ENCODE measurements around the gene PRM3.

The PRM3 gene

DNA sequence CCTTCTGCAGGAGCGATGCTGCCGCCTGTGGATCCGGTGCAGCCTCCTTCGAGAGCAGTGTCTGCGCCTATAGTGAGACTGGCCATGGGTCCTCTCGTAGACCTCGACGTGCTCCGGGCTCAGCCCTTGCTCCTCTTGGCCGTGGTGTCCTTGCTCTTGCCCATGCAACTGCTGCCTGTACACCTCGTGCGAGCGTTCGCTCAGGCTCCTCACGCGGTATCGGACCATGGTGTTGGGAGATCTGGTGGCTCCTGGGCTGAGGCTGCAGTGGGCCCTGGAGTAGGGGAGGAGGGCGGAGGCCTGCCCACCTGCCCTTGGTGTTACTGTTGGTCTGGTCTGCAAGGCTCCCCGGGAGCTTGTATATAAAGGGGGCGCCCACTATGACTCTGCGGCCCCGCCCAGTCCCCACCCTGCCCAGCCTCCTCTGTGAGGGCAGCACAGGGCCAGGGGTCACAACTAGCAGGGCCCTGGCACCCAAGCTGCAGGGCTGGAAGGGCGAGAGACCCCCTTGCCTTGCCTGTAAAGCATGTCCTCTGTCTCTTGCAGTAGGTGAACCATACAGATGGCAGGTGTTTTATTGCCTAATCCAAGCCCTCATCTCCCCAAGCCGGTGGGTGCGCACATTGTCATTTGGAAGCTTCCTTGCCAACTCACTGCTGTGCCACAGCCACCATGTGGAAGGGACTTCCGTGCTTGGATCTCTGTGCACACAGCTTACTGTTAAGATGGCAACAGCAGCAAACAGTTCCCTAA is 2.9 kb upstream of the PRM3 start, which contains the start of gene PRM2:
Gene PRM2, minus strand, starts transcription at position 338 of the 753 bp plus-strand sequence. Its CDS starts 110 bp downstream, at position 228.
- Mint-ChIP-seq H3K27ac (peak within 1 kb of the TSS in 2 of 3 experiments; percentile 23 to 28), H3K27me3 (ENCODE audit: low read depth) (peaks cover 7% of the 10 kb centered on the region), H3K4me3 (no peak within 1 kb of the TSS), H3K9me3 (no peaks in the 10 kb centered on the region), H3K36me3 (ENCODE audit: low read depth) (no peaks in the 10 kb centered on the region), H3K4me1 (peaks cover 10% of the 10 kb centered on the region)
- TF ChIP-seq, protein P1, sequence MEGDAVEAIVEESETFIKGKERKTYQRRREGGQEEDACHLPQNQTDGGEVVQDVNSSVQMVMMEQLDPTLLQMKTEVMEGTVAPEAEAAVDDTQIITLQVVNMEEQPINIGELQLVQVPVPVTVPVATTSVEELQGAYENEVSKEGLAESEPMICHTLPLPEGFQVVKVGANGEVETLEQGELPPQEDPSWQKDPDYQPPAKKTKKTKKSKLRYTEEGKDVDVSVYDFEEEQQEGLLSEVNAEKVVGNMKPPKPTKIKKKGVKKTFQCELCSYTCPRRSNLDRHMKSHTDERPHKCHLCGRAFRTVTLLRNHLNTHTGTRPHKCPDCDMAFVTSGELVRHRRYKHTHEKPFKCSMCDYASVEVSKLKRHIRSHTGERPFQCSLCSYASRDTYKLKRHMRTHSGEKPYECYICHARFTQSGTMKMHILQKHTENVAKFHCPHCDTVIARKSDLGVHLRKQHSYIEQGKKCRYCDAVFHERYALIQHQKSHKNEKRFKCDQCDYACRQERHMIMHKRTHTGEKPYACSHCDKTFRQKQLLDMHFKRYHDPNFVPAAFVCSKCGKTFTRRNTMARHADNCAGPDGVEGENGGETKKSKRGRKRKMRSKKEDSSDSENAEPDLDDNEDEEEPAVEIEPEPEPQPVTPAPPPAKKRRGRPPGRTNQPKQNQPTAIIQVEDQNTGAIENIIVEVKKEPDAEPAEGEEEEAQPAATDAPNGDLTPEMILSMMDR (IDR thresholded peaks at IDR 0.05; ENCODE audit: unreplicated experiment in 3 of 3): no peak

DNA sequence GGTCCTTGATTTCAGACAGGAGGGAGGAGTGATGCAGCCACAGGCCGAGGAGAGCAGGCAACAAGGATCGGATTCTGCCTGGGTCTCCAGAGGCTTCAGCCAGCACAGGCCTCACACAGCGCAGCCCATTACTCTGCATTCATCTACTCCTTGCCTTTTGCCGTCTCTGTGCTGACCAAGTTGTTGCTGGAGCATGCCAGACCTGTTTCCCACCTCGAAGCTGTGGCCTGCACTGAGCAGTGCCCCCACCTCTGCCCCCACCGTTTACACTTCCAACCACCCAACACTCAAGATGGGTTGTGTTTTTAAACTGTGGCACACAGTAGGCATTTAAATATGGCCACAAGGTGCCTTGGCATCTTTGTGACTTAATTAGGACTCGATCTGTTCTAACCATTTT is 1.5 kb upstream of the PRM3 start:
- TF ChIP-seq, protein P1 (IDR thresholded peaks at IDR 0.05; ENCODE audit: unreplicated experiment in 3 of 3): no peak
- H3K27ac Mint-ChIP-seq: peak overlapping the region in 2 of 3 experiments; percentile 62 to 97
- H3K9me3 Mint-ChIP-seq: no peaks in the 10 kb centered on the region
- no peak overlapping the region for H3K4me3 Mint-ChIP-seq
- H3K27me3 Mint-ChIP-seq (ENCODE audit: low read depth): peaks cover 7% of the 10 kb centered on the region
- H3K4me1 Mint-ChIP-seq: peaks cover 10% of the 10 kb centered on the region
- no peaks in the 10 kb centered on the region for H3K36me3 Mint-ChIP-seq (ENCODE audit: low read depth)

DNA sequence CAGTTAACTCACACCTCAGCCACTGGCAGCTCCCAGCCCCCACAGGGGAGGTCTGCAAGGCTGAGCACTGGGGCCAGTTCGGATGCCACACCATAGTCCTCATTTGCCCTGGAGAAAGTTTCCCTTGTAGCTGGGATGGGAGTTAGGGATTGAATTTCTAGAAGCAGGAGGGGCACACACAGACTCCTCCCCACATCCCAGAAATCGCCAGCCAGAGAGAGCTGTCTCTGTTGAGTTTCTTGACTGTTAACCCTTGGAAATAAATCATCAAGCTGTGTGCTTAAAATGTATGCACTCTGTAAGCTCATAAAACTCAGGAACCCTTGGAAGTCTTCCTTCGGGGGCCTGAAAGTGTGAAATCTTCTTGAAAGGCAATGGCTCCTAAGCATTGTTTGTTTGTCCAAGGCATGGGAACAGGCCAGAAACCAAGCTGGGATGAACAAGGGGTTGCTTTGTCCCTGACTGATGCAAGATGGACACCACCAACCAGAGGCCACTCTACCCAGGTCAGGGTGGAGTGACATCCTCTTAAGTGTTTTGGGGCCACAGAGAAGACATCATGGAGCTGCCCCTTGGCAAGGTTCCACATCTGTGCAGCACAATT is 394 bp upstream of the PRM3 start:
- TF ChIP-seq, protein P1 (IDR thresholded peaks at IDR 0.05; ENCODE audit: unreplicated experiment in 3 of 3): no peak
- Mint-ChIP-seq H3K4me1 (peaks cover 10% of the 10 kb centered on the region), H3K4me3 (no peak overlapping the region), H3K27ac (peak overlapping the region; percentile 84 to 97 (median 88)), H3K27me3 (ENCODE audit: low read depth) (peaks cover 11% of the 10 kb centered on the region), H3K36me3 (ENCODE audit: low read depth) (no peaks in the 10 kb centered on the region), H3K9me3 (no peaks in the 10 kb centered on the region)

DNA sequence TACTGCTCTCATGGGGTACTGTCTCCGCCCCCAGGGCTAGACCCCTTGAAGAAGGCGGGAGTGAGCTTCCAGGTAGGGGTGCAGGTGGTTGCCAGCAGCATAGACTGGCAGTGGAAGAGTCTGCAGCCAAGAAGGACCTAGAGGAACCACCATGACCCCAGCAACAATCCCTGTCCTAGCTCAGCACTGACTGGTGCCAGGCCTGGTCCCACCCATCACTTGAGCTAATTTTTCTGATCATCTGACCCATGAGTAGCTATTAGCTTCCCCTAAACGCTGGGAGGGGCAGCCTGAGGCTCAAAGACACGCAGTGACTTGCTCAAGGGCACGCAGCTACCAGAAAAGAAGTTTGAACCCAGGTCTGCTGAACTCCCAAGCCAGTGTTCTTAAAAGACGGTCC is 945 bp downstream of the PRM3 start:
- H3K36me3 Mint-ChIP-seq (ENCODE audit: low read depth): no peaks in the 10 kb centered on the region
- no peaks in the 10 kb centered on the region for H3K9me3 Mint-ChIP-seq
- peak overlapping the region in 2 of 3 experiments; percentile 13 to 97 for H3K27ac Mint-ChIP-seq
- no peak overlapping the region for H3K4me3 Mint-ChIP-seq
- TF ChIP-seq, protein P1 (IDR thresholded peaks at IDR 0.05; ENCODE audit: unreplicated experiment in 3 of 3): no peak
- H3K27me3 Mint-ChIP-seq (ENCODE audit: low read depth): peaks cover 10% of the 10 kb centered on the region
- H3K4me1 Mint-ChIP-seq: peaks cover 10% of the 10 kb centered on the region

DNA sequence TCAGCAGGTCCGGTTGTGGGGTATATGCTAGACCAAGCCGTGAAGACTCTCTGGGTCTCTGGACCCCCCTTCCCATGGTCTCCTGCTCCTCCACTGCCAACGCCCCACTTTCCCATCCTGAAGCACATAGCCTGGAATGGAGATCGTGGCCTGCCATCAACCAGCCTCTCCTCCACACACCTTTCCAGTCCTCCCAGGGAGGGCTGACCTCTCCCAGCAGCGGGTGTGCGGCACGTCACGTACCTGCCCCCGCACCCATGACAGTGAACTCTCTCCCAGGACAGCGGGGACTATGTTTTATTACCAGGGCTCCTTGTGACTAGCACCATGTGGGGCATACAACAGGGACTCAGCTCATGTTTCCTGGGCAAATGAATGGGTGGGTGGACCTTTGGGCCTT is 1.8 kb downstream of the PRM3 start:
- Mint-ChIP-seq H3K27ac (no peak overlapping the region), H3K27me3 (ENCODE audit: low read depth) (peaks cover 8% of the 10 kb centered on the region), H3K4me1 (peaks cover 10% of the 10 kb centered on the region), H3K9me3 (no peaks in the 10 kb centered on the region), H3K36me3 (ENCODE audit: low read depth) (no peaks in the 10 kb centered on the region), H3K4me3 (no peak overlapping the region)
- TF ChIP-seq, protein P1 (IDR thresholded peaks at IDR 0.05; ENCODE audit: unreplicated experiment in 3 of 3): no peak
